SW 1271 (cell line): Measurements from ENCODE around the gene PDE8A.
A peak's percentile ranks its signal among the peaks of the same experiment; 100 is the strongest.

Source experiments
- DNase-seq, 2 experiments: peaks; one replicate each; lab custom pipeline; 2025; lab: John Stamatoyannopoulos, UW

The PDE8A gene

GRCh38 chr15:85094685-85095084, 113.0 kb downstream of the PDE8A start:
- no peak for DNase-seq

DNA sequence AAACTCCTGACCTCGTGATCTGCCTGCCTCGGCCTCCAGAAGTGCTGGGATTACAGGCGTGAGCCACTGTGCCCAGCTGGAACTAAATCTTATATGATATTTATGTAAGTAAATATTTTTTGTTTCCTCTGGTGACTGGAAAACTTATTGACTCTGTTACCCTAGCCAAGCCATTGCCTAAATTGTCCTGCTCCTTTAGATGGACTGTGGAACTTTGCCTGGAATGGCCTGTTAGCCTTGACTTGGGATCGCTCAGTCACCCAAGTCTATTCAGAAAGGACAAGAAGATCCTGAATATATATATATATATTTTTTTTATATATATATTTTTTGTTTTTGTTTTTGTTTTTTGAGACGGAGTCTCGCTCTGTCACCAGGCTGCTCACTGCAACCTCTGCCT, 113.9 kb downstream of the PDE8A start:
- no peak for DNase-seq

DNA sequence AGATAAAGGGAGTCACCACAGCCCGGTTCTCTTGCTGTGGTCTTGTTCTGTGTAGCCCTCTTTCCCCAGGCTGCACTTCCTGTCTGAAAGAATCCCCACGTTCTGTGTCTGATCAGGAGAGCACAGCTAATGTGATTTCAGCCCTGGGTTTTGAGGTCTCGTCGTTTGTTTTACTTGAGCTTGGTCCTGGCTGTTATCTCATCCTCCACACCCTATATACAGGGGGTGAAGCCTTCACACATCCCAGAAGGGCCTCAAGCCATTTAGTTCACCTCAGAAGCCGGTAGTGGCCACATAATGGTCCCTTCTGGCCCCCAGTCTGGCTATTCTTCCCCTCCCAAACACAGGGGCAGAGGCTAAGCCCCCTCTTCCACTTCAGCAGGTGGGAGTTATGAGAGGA, 115.6 kb downstream of the PDE8A start:
- DNase-seq: no peak

- no peak for DNase-seq
Observed at GRCh38 chr15:85097725-85098124, 116.1 kb downstream of the PDE8A start.

GRCh38 chr15:85099195-85099803, 117.6 kb downstream of the PDE8A start:
- no peak for DNase-seq

DNA sequence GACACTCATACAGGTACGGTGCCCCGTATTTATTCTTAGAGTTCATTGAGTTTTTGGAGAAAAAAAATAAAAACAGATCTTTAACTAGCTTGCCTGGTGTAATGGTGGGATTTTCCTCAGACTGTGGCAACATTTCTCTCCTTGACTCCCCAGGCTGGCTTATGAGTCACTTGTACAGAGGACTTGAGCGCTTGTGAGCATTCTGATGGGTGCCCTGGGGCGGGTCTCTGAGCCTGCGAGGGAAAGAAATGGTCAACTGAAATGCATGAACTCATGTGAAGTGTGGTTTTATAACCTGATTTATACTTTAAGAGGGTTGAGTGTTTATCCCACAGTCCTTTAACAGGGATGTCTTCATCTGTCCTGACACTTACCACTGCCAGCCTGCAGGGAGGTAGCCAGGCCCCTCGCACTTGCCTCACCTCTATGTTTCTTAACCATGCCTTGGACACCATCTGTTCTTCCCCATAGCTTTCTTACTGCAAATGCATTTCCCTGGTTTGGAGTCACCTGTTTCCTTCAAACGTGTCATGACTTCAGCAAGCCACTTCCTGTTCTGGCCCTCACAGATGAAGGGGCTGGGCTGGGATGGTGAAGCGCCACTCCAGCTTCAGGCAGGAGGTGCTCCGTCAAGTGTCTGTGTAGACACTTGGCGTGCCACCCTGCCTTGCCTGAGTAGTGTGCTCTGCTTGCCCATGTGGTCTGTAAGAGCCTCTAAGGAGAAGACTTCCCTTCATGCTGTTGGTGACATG, 118.7 kb downstream of the PDE8A start:
- DNase-seq: no peak

DNA sequence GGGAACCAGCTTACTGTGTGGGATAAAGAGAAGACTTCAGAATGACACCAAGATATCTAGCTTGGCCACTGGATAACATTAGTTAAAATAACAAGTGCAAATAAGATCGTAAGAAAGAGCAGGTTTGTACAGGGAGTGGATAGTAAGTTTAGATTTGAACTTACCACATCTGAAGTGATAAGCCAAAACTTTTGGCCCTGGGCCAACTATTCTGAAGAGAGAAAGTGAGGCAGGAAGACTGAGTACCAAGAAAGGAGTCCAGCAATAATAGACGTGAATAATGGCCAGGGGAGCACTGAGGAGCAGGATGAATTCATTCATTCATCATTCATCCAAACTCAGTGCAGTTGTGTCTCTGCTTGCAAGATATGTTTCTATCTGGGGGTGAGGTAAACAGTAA, 122.9 kb downstream of the PDE8A start:
- no peak for DNase-seq

GRCh38 chr15:85108136-85108535, 126.5 kb downstream of the PDE8A start:
- DNase-seq: no peak

DNA sequence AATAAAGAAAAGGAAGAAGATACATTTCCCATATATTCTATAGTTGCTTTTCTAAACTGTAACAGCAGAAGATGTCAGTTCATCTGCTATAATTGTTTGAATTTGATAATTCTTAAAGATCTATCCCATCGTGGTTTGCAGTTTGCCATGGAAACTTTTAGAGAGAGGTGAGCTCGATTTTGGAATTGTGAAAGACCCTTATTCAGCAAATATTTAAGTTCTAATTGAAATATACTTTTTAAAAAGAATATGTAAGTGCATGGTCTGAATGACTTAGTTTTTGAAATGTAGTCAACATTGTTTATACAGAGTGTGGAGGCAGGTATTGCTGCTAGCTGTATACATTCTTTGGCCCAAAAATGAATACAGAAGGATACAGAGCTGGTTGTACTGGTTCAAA, 127.7 kb downstream of the PDE8A start:
- no peak for DNase-seq

DNA sequence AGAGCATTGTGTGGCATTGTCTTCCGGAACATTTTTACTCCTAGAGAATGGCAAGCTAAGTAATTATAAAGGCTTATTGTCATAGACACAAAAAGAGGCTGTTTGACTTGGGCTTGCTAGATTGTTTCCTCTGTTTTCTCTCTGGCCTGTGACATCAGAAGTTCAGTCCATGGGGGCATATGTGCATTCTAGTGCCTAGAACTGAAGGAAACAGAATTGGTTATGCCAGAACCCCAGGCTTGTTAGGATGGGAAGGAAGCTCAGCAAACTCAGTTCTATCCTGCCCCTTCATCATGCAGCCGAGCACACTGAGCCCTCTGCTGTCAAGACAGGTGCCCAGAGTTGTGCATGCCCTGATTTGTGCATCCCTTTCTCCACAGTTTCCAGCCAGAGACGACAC, 131.3 kb downstream of the PDE8A start:
- DNase-seq: no peak

- no peak for DNase-seq
Observed at GRCh38 chr15:85114886-85115285, 133.2 kb downstream of the PDE8A start.

GRCh38 chr15:85116066-85116465, 134.4 kb downstream of the PDE8A start:
- no peak for DNase-seq

- DNase-seq: no peak
Observed at GRCh38 chr15:85116494-85116893, 134.8 kb downstream of the PDE8A start.

DNA sequence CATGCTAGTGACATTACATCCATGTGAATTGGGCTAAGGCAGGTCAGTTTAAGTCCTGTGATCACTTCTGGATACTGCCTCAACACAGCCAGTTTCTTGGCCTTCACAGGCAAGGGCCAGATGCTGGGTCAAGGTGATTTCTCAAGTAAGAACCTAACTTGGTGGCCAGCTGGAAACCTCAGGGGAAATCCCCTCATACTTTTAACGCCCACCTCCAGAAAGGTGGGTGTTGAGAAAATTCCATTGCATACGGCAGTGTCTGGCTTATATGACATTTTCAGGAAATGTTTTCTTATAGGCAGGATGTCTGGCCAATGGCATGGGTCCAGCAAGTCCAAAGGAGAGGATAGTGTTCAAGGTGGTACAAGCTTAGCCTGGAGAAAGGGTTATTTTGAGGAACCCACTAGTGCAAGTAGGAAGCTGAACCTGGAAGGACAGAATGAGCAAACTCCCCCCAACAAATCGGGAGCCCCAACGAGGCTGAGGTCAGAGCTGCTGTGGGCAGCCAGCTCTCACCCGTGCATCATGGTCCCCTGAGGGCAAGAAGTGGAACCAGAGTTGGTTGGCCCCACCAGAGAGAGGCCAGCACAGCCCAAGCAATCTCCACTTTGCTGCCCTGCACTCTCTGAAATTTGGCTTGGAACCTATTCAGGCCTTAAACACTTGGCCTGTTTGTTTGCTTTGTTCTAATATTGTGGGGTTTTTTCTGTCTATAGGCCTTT, 135.4 kb downstream of the PDE8A start:
- no peak for DNase-seq

- DNase-seq: no peak
Observed at GRCh38 chr15:85118173-85118572, 136.5 kb downstream of the PDE8A start.

DNA sequence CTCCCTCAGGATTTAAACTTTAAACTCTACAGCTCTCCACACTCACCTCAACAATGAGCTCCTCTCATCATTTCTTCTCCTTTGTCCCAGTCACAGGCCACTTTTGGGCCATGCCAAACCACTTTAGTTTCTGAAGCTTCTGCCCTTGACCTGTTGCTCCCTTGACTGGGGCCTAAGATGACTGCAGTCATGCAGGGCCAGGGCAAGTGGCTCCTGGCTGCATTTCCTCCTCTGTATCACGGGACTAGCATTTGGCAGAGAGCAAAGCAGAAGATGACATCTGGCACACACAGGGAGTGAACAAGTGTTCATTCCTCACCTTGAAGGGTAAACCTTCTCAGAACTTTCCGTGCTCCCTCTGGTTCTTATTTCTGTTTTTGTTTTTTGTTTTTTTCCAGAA, 136.9 kb downstream of the PDE8A start:
- no peak for DNase-seq

DNA sequence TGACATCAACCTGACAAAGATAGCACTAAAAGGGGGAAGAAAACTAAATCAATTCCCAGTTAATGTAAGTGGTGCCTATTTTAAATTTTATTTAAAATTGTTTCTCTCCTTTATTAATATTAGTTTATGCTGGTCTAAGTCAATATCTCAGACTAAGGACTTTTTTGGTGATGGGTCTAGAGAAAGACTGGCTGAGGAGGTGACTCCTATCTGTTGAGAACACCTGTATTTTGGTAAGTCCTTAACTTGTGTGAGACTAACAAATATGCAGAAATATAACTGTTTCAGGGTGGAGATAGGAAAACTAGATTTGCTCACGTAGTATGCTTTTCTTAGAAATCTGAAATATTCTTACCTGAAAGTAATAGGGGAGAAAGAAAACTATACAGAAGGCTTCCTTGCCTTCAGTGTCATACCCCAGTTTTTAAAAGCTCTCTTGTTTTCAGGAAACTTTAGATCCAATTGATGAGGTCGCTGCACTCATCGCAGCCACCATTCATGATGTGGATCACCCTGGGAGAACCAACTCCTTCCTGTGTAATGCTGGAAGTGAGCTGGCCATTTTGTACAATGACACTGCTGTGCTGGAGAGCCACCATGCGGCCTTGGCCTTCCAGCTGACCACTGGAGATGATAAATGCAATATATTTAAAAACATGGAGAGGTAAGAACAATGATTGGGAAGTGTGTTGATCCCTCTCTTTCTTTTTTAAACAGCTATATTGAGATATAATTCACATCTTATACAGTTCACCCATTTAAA, 138.9 kb downstream of the PDE8A start:
- DNase-seq: no peak

DNA sequence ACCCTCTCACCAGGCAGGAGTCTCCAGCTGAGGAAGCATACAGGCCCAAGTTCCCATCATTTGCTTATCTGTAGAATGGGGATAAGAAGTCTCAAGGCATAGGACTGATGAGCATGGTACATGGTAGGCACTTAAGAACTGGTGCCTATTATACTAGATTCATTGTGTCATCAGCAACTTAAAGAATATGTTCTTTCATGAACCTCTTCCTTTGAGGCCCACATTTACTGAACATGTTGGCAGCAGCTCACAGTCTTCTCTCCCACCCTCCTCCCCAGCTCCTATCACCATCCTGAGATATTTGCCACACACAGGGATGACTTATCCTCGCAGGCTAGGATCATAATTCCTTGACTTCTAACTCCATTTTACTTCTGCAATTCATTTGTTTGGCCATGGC, 142.5 kb downstream of the PDE8A start:
- no peak for DNase-seq

DNA sequence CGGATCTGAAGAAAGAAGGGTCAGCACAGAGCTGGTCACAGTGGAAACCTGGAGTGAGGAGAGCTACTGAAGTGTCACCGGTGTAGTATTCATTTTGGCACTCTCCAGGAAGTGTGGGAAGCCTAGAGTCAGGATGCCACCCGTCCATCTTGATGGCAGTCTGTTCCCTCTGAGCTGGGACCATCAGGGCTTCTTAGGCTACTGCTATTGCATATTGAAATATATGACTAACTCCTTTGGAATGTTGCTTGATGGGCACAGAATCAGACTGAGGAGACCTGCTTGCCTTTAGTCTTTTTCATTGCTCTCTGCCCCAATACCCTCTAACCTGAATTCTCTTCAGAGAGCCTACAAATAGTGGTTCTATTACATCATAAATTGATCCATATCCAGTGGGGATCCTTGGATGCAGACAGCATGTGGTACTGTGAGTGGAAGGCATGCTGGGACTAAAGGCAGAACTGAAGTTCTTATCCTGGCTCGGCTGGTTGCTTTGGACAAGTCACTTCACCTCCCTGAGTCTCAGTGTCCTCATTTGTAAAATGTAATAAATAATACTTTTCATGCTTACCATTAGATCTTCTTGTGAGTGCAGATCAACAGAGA, 143.5 kb downstream of the PDE8A start:
- DNase-seq: peak in 1 of 2 experiments; percentile 40

DNA sequence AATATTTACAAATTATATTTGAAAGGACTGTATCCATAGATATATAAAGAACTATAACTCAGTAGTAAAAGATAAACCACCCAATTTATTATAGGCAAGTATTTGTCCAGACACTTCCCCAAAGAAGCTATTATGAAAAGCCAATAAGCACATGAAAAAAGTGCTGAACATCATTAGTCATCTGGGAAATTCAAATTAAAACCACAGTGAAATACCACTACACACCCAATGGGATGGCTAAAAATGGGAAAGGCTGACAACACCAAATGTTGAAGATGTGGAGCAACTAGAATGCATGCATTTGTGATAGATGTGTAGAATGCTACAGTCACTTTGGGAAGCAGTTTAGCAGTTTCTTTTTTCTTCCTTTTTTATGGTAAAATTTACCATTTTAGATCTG, 147.0 kb downstream of the PDE8A start:
- DNase-seq: no peak

DNA sequence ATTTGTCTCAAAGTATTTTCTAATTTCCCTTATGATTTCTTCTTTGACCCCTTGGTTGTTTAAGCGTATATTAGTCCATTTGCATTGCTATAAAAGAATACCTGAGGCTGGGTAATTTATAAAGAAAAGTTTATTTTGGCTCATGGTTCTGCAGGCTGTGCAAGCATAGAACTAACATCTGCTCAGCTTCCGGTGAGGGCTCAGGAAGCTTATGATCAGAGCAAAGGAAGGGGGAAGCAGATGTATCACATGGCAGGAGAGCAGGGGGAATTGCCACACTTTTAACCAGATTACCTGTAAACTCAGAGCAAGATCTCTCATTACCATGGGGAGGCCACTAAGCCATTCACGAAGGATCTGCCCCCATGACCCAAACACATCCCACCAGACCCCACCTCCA, 148.2 kb downstream of the PDE8A start:
- DNase-seq: no peak

- DNase-seq: no peak
Observed at GRCh38 chr15:85131915-85132314, 150.3 kb downstream of the PDE8A start.
